GM12878 (cell line): ENCODE results near the gene VASH2. TPM values are rescaled to one million over a fixed set of nuclear protein-coding genes. Genes with fewer than 3 reads are reported as not detected.

ENCODE experiments used
- CREB1 ChIP-seq: IDR thresholded peaks from 2 replicates; pipeline ENCODE4 v1.6.1; 2012; ENCODE audit warnings: low read depth, mild to moderate bottlenecking, inconsistent platforms
- DPF2 ChIP-seq: fragments of 450-650 bp; IDR thresholded peaks from 2 replicates; pipeline ENCODE4 v1.6.1; 2017; ENCODE audit warnings: mild to moderate bottlenecking
- EED ChIP-seq: sonication (generic); IDR thresholded peaks from 2 replicates; pipeline ENCODE4 v1.6.1; 2016; ENCODE audit warnings: antibody characterized with exemption, low read depth
- GABPA ChIP-seq: IDR thresholded peaks from 2 replicates; pipeline ENCODE4 v1.6.1; 2014; ENCODE audit warnings: antibody characterized with exemption, low read depth, mild to moderate bottlenecking, inconsistent platforms
- PAX5 ChIP-seq: IDR thresholded peaks from 2 replicates; pipeline ENCODE4 v1.6.1; 2011; ENCODE audit warnings: low read depth, low read length, borderline replicate concordance
- SPI1 ChIP-seq: IDR thresholded peaks from 2 replicates; pipeline ENCODE4 v1.6.1; 2011; ENCODE audit warnings: low read depth, mild to moderate bottlenecking, low read length, moderate library complexity, borderline replicate concordance; ENCODE audit not compliant: insufficient read depth
- YY1 ChIP-seq: IDR thresholded peaks from 2 replicates; pipeline ENCODE4 v1.6.1; 2011; ENCODE audit warnings: low read depth, mild to moderate bottlenecking, low read length
- ZNF687 ChIP-seq: fragments of 450-650 bp; IDR thresholded peaks from 2 replicates; pipeline ENCODE4 v1.6.1; 2017; ENCODE audit warnings: mild to moderate bottlenecking, moderate library complexity
- polyA plus RNA-seq, 11 experiments: library from polyadenylated mRNA; depleted of rRNA in 4 of 11; unstranded in 6 of 11; stranded (reverse) in 5 of 11; fragments of >200 nt; fragmentation: Nextera tagmentation in 4 of 11; fragmentation: Illumina TruSeq in 1 of 11; extraction: Ambion mirVana in 4 of 11; extraction: Trizol in 1 of 11; gene quantifications; 1 replicate in 1 of 11; 2 replicates in 10 of 11; pipeline versions ENCODE4 v1.2.1 to v1.2.3, GENCODE V29; 2011 to 2016; ENCODE audit warnings: inconsistent platforms in 2 of 11, missing spikeins in 2 of 11, low read depth in 1 of 11
- total RNA-seq, 4 experiments: library from RNA; depleted of rRNA in 3 of 4; stranded (reverse); fragments of >200 nt in 3 of 4; fragmentation: Illumina TruSeq in 1 of 4; extraction: Trizol in 1 of 4; gene quantifications; 2 replicates each; pipeline versions ENCODE4 v1.2.1 to v1.2.3, GENCODE V29; 2013 to 2021
- TF ChIP-seq, protein P1 (sequence below): IDR thresholded peaks from 2 replicates; pipeline ENCODE4 v1.6.1; 2012; ENCODE audit warnings: mild to moderate bottlenecking, low read depth, low read length

VASH2 gene
- total and polyA plus RNA-seq, 10 of the 15 experiments (the other 5 are each of a cell fraction or from before 2014, with no cell fraction given), result 5.4 to 29.7 (median 21.7) TPM

DNA sequence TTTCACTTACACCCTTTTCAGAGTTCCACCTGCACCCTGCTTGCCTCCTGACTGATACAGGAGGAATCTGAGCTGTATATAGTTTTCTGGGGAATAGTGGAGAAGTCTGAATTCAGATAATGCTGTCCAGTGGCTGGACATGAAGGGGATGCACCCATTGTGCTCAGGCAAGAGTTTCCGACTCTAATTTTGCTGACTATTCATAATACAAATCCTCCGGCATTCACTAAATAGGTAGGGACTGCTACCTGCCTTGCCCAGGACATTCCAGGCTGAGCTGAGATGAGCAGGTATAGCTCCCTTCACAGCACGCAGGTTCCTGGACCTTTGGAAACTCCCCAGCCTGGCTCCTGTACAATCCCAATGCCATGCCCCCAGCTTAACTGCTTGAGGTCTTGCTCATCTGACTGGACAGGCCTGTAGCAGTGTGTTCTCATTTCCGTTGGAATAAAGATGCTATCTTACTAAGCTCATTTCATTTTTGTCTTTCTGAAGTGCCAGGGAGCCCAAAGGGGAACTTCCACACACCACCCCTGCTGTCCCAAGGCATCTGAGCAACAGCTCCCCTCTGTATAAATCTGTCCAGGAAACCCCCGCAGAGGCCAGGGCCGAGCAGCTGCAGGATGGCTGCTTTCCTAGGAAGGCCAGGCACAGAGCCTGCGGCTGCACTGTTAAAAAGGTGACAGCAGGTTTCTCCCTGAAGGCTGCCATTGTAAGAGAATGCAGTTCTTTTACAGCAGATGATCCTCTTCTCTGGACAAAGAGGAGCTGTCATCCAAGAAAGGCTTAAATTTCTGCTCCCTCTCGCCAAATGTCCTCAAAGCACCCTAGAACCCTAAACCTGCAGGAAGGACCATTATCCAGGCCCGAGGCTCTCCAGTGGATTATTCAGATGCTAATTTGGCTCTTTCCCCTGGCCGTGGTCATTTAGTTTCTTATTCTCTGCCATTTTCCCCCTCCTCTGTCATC, 21.7 kb upstream of the VASH2 start (continued):
- TF ChIP-seq, protein P1, sequence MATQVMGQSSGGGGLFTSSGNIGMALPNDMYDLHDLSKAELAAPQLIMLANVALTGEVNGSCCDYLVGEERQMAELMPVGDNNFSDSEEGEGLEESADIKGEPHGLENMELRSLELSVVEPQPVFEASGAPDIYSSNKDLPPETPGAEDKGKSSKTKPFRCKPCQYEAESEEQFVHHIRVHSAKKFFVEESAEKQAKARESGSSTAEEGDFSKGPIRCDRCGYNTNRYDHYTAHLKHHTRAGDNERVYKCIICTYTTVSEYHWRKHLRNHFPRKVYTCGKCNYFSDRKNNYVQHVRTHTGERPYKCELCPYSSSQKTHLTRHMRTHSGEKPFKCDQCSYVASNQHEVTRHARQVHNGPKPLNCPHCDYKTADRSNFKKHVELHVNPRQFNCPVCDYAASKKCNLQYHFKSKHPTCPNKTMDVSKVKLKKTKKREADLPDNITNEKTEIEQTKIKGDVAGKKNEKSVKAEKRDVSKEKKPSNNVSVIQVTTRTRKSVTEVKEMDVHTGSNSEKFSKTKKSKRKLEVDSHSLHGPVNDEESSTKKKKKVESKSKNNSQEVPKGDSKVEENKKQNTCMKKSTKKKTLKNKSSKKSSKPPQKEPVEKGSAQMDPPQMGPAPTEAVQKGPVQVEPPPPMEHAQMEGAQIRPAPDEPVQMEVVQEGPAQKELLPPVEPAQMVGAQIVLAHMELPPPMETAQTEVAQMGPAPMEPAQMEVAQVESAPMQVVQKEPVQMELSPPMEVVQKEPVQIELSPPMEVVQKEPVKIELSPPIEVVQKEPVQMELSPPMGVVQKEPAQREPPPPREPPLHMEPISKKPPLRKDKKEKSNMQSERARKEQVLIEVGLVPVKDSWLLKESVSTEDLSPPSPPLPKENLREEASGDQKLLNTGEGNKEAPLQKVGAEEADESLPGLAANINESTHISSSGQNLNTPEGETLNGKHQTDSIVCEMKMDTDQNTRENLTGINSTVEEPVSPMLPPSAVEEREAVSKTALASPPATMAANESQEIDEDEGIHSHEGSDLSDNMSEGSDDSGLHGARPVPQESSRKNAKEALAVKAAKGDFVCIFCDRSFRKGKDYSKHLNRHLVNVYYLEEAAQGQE, result no peak
- TF ChIP-seq GABPA (0 out of 2 replicates have a peak, but pooled peaks have one; percentile 12), DPF2 (0 out of 2 replicates have a peak, but pooled peaks have one; percentile 38), YY1 (peak; percentile 67; the same call in 1 of the 2 replicates), EED (peak; percentile 93), PAX5 (0 out of 2 replicates have a peak, but pooled peaks have one; percentile 8), ZNF687 (peak; percentile 67), CREB1 (0 out of 2 replicates have a peak, but pooled peaks have one; percentile 26), SPI1 (0 out of 2 replicates have a peak, but pooled peaks have one; percentile 8)
